MCF 10A (cell line): ENCODE data around the gene CD84. TPM values are rescaled to one million over a fixed set of nuclear protein-coding genes. Genes with fewer than 3 reads are reported as not detected.

ENCODE experiments used
- BruUV-seq: library from RNA; stranded (reverse); fragments of 400-500 nt; replicated peaks from 2 replicates; lab custom pipeline; 2021; lab: Mats Ljungman, UMichigan
- CTCF ChIA-PET: fragments of 300-600 bp; sonication (Branson Sonifier 250); formaldehyde crosslinking; extraction: SDS; loops from one replicate; lab custom pipeline; 2021; ENCODE audit warnings: antibody characterized with exemption, inconsistent platforms; lab: Yijun Ruan, JAX
- POLR2A ChIA-PET: fragments of 300-600, 350-650 bp; sonication (Branson Sonifier 250); formaldehyde crosslinking; extraction: SDS; loops from one replicate; lab custom pipeline; 2020; ENCODE audit warnings: antibody characterized with exemption, inconsistent platforms; lab: Yijun Ruan, JAX
- DNase-seq: peaks from one replicate; pipeline ENCODE4 v3.0.0-alpha.2; 2018; ENCODE audit not compliant: unreplicated experiment
- H3K27ac Mint-ChIP-seq: one replicate; pipeline ENCODE4 v1.8.0; 2022; ENCODE audit warnings: mild to moderate bottlenecking, low read depth, mixed read lengths; ENCODE audit not compliant: unreplicated experiment
- H3K27me3 Mint-ChIP-seq: one replicate; pipeline ENCODE4 v1.8.0; 2022; ENCODE audit warnings: mixed read lengths; ENCODE audit not compliant: insufficient read depth, unreplicated experiment
- H3K36me3 Mint-ChIP-seq: one replicate; pipeline ENCODE4 v1.8.0; 2022; ENCODE audit warnings: mild to moderate bottlenecking, moderate library complexity, mixed read lengths; ENCODE audit not compliant: insufficient read depth, unreplicated experiment
- H3K4me1 Mint-ChIP-seq: one replicate; pipeline ENCODE4 v1.8.0; 2022; ENCODE audit warnings: mixed read lengths; ENCODE audit not compliant: insufficient read depth, unreplicated experiment
- H3K4me3 Mint-ChIP-seq: one replicate; pipeline ENCODE4 v1.8.0; 2022; ENCODE audit warnings: mild to moderate bottlenecking, moderate library complexity, mixed read lengths; ENCODE audit not compliant: unreplicated experiment
- H3K9me3 Mint-ChIP-seq: one replicate; pipeline ENCODE4 v1.8.0; 2022; ENCODE audit warnings: mixed read lengths; ENCODE audit not compliant: unreplicated experiment
- CTCF ChIP-seq: fragments of 200-600 bp; IDR thresholded peaks from one replicate; pipeline ENCODE4 v1.8.0; 2022; ENCODE audit warnings: antibody characterized with exemption, mild to moderate bottlenecking; ENCODE audit not compliant: unreplicated experiment
- intact Hi-C: fragments of 100-400 bp; cut with micrococcal nuclease; formaldehyde crosslinking; loops from 2 replicates; pipeline ENCODE4 v1.14.1; 2022
- total RNA-seq: library from RNA; stranded (reverse); gene quantifications from 2 replicates; pipeline ENCODE4 v1.2.3, GENCODE V29; 2022

The CD84 gene
- total RNA-seq, 1 experiment from 2014 or later, result not detected

GRCh38 chr1:160605205-160605604 is 25.9 kb upstream of the CD84 start:
- H3K4me1 Mint-ChIP-seq, result no peaks in the 10 kb centered on the region
- H3K9me3 Mint-ChIP-seq, result peaks cover 19% of the 10 kb centered on the region
- no peak overlapping the region for H3K4me3 Mint-ChIP-seq
- peaks cover 56% of the 10 kb centered on the region for H3K27me3 Mint-ChIP-seq
- BruUV-seq, result no TSS peak
- CTCF ChIA-PET, result interaction anchor here (0.6 to 10.6 kb wide), 19 partner anchors 7 to 1862 kb away, joined by 3 to 153 read pairs (median 5); no protein-coding TSS in a partner anchor
- no peak overlapping the region for H3K27ac Mint-ChIP-seq
- intact Hi-C loops, result loop anchor here (5.0 to 10.0 kb wide), 3 partner anchors 260 to 508 kb away; partner anchors contain the start of genes CASQ1, COPA, IGSF8 and NCSTN
- TF ChIP-seq CTCF, result no peak
- POLR2A ChIA-PET, result interaction anchor here (0.5 to 0.9 kb wide), 3 partner anchors 177 to 1397 kb away, joined by 3 to 5 read pairs (median 3); no protein-coding TSS in a partner anchor
- no peak for DNase-seq
- no peaks in the 10 kb centered on the region for H3K36me3 Mint-ChIP-seq

GRCh38 chr1:160597705-160598104 is 18.4 kb upstream of the CD84 start:
- Mint-ChIP-seq H3K4me3 (no peak overlapping the region), H3K27me3 (peaks cover 36% of the 10 kb centered on the region), H3K27ac (no peak overlapping the region), H3K4me1 (no peaks in the 10 kb centered on the region), H3K9me3 (peaks cover 13% of the 10 kb centered on the region), H3K36me3 (no peaks in the 10 kb centered on the region)
- ChIA-PET CTCF (interaction anchor here (1.0 to 2.9 kb wide), 3 partner anchors 9 to 12 kb away, joined by 3 to 21 read pairs (median 6); no protein-coding TSS in a partner anchor), POLR2A (no interaction called here)
- BruUV-seq, result no TSS peak
- intact Hi-C loops, result no loop called here
- TF ChIP-seq CTCF, result no peak
- no peak for DNase-seq

GRCh38 chr1:160597051-160597450 is 17.8 kb upstream of the CD84 start:
- H3K4me1 Mint-ChIP-seq, result no peaks in the 10 kb centered on the region
- intact Hi-C loops, result no loop called here
- H3K36me3 Mint-ChIP-seq, result no peaks in the 10 kb centered on the region
- POLR2A ChIA-PET, result no interaction called here
- no TSS peak for BruUV-seq
- H3K4me3 Mint-ChIP-seq, result no peak overlapping the region
- H3K27me3 Mint-ChIP-seq, result peaks cover 39% of the 10 kb centered on the region
- H3K27ac Mint-ChIP-seq, result no peak overlapping the region
- peaks cover 11% of the 10 kb centered on the region for H3K9me3 Mint-ChIP-seq
- DNase-seq, result no peak
- CTCF ChIA-PET, result interaction anchor here (1.0 to 2.9 kb wide), 2 partner anchors 10 to 13 kb away, joined by 6 to 21 read pairs; no protein-coding TSS in a partner anchor
- TF ChIP-seq CTCF, result no peak

- no peak for TF ChIP-seq CTCF
- POLR2A ChIA-PET, result interaction anchor here (0.7 kb wide), 1 partner anchor 16 kb away, joined by 4 read pairs; no protein-coding TSS in a partner anchor
- CTCF ChIA-PET, result interaction anchor here (1.0 to 2.1 kb wide), 4 partner anchors 16 to 162 kb away, joined by 3 to 8 read pairs (median 4); no protein-coding TSS in a partner anchor
These were observed 11.2 kb upstream of the CD84 start for GRCh38 chr1:160590488-160590887.

More at GRCh38 chr1:160590488-160590887, 11.2 kb upstream of the CD84 start:
- Mint-ChIP-seq H3K4me3 (no peak overlapping the region), H3K27ac (no peak overlapping the region), H3K36me3 (no peaks in the 10 kb centered on the region), H3K27me3 (peaks cover 66% of the 10 kb centered on the region), H3K9me3 (no peaks in the 10 kb centered on the region), H3K4me1 (no peaks in the 10 kb centered on the region)
- DNase-seq, result no peak
- intact Hi-C loops, result no loop called here
- BruUV-seq, result no TSS peak
